Peyer's patch (tissue), 4 donors: ENCODE results near the gene SPRR2A.

Experiments
- POLR2A ChIP-seq, 2 donors: fragments of 450-650 bp; IDR thresholded peaks; one replicate each; pipeline ENCODE4 v1.5.1; 2017; ENCODE audit warnings: antibody characterized with exemption in 2 of 2, mild to moderate bottlenecking in 2 of 2, moderate library complexity in 2 of 2
- TF ChIP-seq, protein P1 (sequence below), 6 experiments: fragments of 450-650 bp in 4 of 6; fragments of 200-600 bp in 2 of 6; sonication (generic) in 1 of 6; IDR thresholded peaks; one replicate each; pipeline ENCODE4 v1.5.1; 2017 to 2019; ENCODE audit warnings: antibody characterized with exemption in 6 of 6, mild to moderate bottlenecking in 3 of 6, moderate library complexity in 1 of 6

DNA sequence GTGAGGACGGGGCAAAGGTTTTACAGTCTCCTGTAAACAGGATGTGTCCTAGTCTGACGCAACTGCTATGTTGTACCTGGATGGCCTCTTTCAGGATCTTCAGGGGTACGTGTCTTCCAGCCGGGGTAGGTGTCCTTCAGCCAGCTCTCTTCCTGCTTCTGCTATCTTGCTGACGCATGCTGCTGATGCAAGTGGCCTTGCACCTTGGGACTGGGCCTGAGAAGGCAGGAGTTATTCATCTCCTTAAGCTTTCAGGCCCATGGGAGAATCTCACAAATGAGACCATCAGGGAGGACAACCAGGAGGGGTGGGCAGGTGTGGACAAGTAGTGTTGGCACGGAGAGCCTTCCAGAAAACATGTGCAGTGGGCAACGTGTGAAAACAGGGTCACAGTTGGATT, 34.2 kb downstream of the SPRR2A start:
- TF ChIP-seq, protein P1, sequence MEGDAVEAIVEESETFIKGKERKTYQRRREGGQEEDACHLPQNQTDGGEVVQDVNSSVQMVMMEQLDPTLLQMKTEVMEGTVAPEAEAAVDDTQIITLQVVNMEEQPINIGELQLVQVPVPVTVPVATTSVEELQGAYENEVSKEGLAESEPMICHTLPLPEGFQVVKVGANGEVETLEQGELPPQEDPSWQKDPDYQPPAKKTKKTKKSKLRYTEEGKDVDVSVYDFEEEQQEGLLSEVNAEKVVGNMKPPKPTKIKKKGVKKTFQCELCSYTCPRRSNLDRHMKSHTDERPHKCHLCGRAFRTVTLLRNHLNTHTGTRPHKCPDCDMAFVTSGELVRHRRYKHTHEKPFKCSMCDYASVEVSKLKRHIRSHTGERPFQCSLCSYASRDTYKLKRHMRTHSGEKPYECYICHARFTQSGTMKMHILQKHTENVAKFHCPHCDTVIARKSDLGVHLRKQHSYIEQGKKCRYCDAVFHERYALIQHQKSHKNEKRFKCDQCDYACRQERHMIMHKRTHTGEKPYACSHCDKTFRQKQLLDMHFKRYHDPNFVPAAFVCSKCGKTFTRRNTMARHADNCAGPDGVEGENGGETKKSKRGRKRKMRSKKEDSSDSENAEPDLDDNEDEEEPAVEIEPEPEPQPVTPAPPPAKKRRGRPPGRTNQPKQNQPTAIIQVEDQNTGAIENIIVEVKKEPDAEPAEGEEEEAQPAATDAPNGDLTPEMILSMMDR (IDR thresholded peaks at IDR 0.05): no peak
- no peak for TF ChIP-seq POLR2A (IDR thresholded peaks at IDR 0.05)
